IMR-90 (cell line): ENCODE measurements around the gene IRF2BP2.

Experiments
- BHLHE40 ChIP-seq: fragments of 150-350 bp; IDR thresholded peaks from 2 replicates; pipeline ENCODE4 v1.6.1; 2016; ENCODE audit warnings: mild to moderate bottlenecking, low read depth, low read length
- CEBPB ChIP-seq: IDR thresholded peaks from 2 replicates; pipeline ENCODE4 v1.6.1; 2012; ENCODE audit warnings: low read depth, low read length, improper control_type of control experiment
- CHD1 ChIP-seq: IDR thresholded peaks from 2 replicates; pipeline ENCODE4 v1.6.1; 2012; ENCODE audit warnings: low read depth, low read length, improper control_type of control experiment
- CTCF ChIP-seq: conservative IDR thresholded peaks from 2 replicates; pipeline ENCODE4 v1.5.1; 2012; ENCODE audit warnings: mild to moderate bottlenecking, low read depth, low read length, improper control_type of control experiment
- MAZ ChIP-seq: IDR thresholded peaks from 2 replicates; pipeline ENCODE4 v1.6.1; 2012; ENCODE audit warnings: low read depth, mild to moderate bottlenecking, low read length, improper control_type of control experiment, moderate library complexity, borderline replicate concordance
- MXI1 ChIP-seq: IDR thresholded peaks from 2 replicates; pipeline ENCODE4 v1.6.1; 2012; ENCODE audit warnings: low read depth, mild to moderate bottlenecking, low read length, moderate library complexity, borderline replicate concordance
- POLR2A ChIP-seq: IDR thresholded peaks from 2 replicates; pipeline ENCODE4 v1.6.1; 2012; ENCODE audit warnings: mild to moderate bottlenecking, low read depth, low read length
- RAD21 ChIP-seq: IDR thresholded peaks from 2 replicates; pipeline ENCODE4 v1.6.1; 2012; ENCODE audit warnings: low read length, improper control_type of control experiment
- RCOR1 ChIP-seq: IDR thresholded peaks from 2 replicates; pipeline ENCODE4 v1.6.1; 2012; ENCODE audit warnings: mild to moderate bottlenecking, low read length, improper control_type of control experiment; ENCODE audit not compliant: insufficient replicate concordance
- SMC3 ChIP-seq: fragments of 150-350 bp; IDR thresholded peaks from 2 replicates; pipeline ENCODE4 v1.6.1; 2016; ENCODE audit warnings: low read depth, mild to moderate bottlenecking, antibody characterized with exemption, low read length, moderate library complexity
- TF ChIP-seq, protein P1 (sequence below): fragments of 150-350 bp; IDR thresholded peaks from 2 replicates; pipeline ENCODE4 v1.6.1; 2017; ENCODE audit warnings: mild to moderate bottlenecking, antibody characterized with exemption, low read length, low read depth
- TF ChIP-seq, protein P2 (sequence below): fragments of 150-350 bp; IDR thresholded peaks from 2 replicates; pipeline ENCODE4 v1.6.1; 2016; ENCODE audit warnings: low read depth, mild to moderate bottlenecking, low read length, moderate library complexity, borderline replicate concordance

- TF ChIP-seq CTCF (0 out of 2 replicates have a peak, but pooled peaks have one; percentile 20), MXI1 (no peak), BHLHE40 (no peak), MAZ (peak; percentile 84), CHD1 (peak; percentile 96), RCOR1 (no peak), POLR2A (peak; percentile 98), RAD21 (peak; percentile 18; the same call in 1 of the 2 replicates), CEBPB (no peak), SMC3 (no peak)
- TF ChIP-seq, protein P1, sequence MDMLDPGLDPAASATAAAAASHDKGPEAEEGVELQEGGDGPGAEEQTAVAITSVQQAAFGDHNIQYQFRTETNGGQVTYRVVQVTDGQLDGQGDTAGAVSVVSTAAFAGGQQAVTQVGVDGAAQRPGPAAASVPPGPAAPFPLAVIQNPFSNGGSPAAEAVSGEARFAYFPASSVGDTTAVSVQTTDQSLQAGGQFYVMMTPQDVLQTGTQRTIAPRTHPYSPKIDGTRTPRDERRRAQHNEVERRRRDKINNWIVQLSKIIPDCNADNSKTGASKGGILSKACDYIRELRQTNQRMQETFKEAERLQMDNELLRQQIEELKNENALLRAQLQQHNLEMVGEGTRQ = no peak
- TF ChIP-seq, protein P2, sequence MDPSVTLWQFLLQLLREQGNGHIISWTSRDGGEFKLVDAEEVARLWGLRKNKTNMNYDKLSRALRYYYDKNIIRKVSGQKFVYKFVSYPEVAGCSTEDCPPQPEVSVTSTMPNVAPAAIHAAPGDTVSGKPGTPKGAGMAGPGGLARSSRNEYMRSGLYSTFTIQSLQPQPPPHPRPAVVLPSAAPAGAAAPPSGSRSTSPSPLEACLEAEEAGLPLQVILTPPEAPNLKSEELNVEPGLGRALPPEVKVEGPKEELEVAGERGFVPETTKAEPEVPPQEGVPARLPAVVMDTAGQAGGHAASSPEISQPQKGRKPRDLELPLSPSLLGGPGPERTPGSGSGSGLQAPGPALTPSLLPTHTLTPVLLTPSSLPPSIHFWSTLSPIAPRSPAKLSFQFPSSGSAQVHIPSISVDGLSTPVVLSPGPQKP = no peak
Observed at GRCh38 chr1:234610061-234610665, at the start of gene IRF2BP2.
